HG03457 (cell line): ENCODE data around the gene SPRYD4.
A peak's percentile ranks its signal among the peaks of the same experiment; 100 is the strongest.
"Not testable (repeated sequence)": the region's sequence is repeated elsewhere in the genome, so short reads cannot be mapped to it uniquely, and the experiment has no call there.

Experiments
- ATAC-seq: cut with Tn5 transposase; IDR thresholded peaks from one replicate; pipeline ENCODE4 v1.9.1; 2021; ENCODE audit warnings: moderate number of reproducible peaks; ENCODE audit not compliant: unreplicated experiment

Gene SPRYD4

GRCh38 chr12:56468216-56469006 is at the start of gene SPRYD4:
Gene SPRYD4, plus strand, starts transcription at chr12:56468578. Its CDS starts 14 bp downstream, at chr12:56468592.
- ATAC-seq: peak; percentile 75

GRCh38 chr12:56420411-56420810 is 48.0 kb upstream of the SPRYD4 start:
- no peak for ATAC-seq

GRCh38 chr12:56425193-56425592 is 43.2 kb upstream of the SPRYD4 start:
- ATAC-seq: no peak

GRCh38 chr12:56425940-56426438 is 42.4 kb upstream of the SPRYD4 start:
- no peak for ATAC-seq

GRCh38 chr12:56431288-56431687 is 37.1 kb upstream of the SPRYD4 start:
- ATAC-seq: no peak

GRCh38 chr12:56431850-56432249 is 36.5 kb upstream of the SPRYD4 start:
- ATAC-seq: no peak

GRCh38 chr12:56434828-56435227 is 33.5 kb upstream of the SPRYD4 start:
- no peak for ATAC-seq

GRCh38 chr12:56437430-56438176 is 30.8 kb upstream of the SPRYD4 start:
- no peak for ATAC-seq

- not testable (repeated sequence) for ATAC-seq
Observed at GRCh38 chr12:56443208-56443607, 25.2 kb upstream of the SPRYD4 start.

- ATAC-seq: peak; percentile 80
Observed at GRCh38 chr12:56448860-56449621, 19.3 kb upstream of the SPRYD4 start, which contains the start of gene TIMELESS. Gene TIMELESS, minus strand, starts transcription at chr12:56449426. Its CDS starts 15,256 bp downstream, at chr12:56434170.

GRCh38 chr12:56449622-56449984 is 18.8 kb upstream of the SPRYD4 start:
- no peak for ATAC-seq

GRCh38 chr12:56450241-56450640 is 18.1 kb upstream of the SPRYD4 start:
- no peak for ATAC-seq

- no peak for ATAC-seq
Observed at GRCh38 chr12:56451147-56451546, 17.2 kb upstream of the SPRYD4 start.

GRCh38 chr12:56454557-56454956 is 13.8 kb upstream of the SPRYD4 start, which contains the start of gene MIP:
Gene MIP, minus strand, starts transcription at chr12:56454657. Its CDS starts 44 bp downstream, at chr12:56454613.
- ATAC-seq: no peak

- no peak for ATAC-seq
Observed at GRCh38 chr12:56457817-56458216, 10.6 kb upstream of the SPRYD4 start.

- no peak for ATAC-seq
Observed at GRCh38 chr12:56461235-56462159, 6.9 kb upstream of the SPRYD4 start.

GRCh38 chr12:56462565-56462964 is 5.8 kb upstream of the SPRYD4 start:
- no peak for ATAC-seq

GRCh38 chr12:56469007-56469930 is 891 bp downstream of the SPRYD4 start:
- ATAC-seq: no peak

- no peak for ATAC-seq
Observed at GRCh38 chr12:56474389-56474788, 6.0 kb downstream of the SPRYD4 start.
